Measurements from ENCODE around the gene RASSF6. TPM values are rescaled to one million over a fixed set of nuclear protein-coding genes. Genes with fewer than 3 reads are reported as not detected.
"Not testable (repeated sequence)": the region's sequence is repeated elsewhere in the genome, so short reads cannot be mapped to it uniquely, and the experiment has no call there.

Gene RASSF6
- total RNA-seq, 1 experiment from 2014 or later: 2.4 TPM

GRCh38 chr4:73668782-73669201, 48.6 kb upstream of the RASSF6 start:
- TF ChIP-seq, protein P1, sequence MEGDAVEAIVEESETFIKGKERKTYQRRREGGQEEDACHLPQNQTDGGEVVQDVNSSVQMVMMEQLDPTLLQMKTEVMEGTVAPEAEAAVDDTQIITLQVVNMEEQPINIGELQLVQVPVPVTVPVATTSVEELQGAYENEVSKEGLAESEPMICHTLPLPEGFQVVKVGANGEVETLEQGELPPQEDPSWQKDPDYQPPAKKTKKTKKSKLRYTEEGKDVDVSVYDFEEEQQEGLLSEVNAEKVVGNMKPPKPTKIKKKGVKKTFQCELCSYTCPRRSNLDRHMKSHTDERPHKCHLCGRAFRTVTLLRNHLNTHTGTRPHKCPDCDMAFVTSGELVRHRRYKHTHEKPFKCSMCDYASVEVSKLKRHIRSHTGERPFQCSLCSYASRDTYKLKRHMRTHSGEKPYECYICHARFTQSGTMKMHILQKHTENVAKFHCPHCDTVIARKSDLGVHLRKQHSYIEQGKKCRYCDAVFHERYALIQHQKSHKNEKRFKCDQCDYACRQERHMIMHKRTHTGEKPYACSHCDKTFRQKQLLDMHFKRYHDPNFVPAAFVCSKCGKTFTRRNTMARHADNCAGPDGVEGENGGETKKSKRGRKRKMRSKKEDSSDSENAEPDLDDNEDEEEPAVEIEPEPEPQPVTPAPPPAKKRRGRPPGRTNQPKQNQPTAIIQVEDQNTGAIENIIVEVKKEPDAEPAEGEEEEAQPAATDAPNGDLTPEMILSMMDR (IDR thresholded peaks at IDR 0.05; ENCODE audit: insufficient read depth in 1 of 2, low read depth in 1 of 2, low read length in 1 of 2, severe bottlenecking in 1 of 2, unreplicated experiment in 1 of 2): no peak
- no TSS peak for BruUV-seq (replicated peaks)
- DNase-seq: no peak
- H3K4me3 ChIP-seq (ENCODE audit: low read depth, low read length): no peak overlapping the region
- ChIA-PET POLR2A (no interaction called here), CTCF (interaction anchor here (0.6 to 1.4 kb wide), 3 partner anchors 14 to 472 kb away, joined by 3 to 4 read pairs (median 3); no protein-coding TSS in a partner anchor)
- H3K27ac Mint-ChIP-seq (ENCODE audit: unreplicated experiment): no peak overlapping the region
- no peaks in the 10 kb centered on the region for H3K27me3 Mint-ChIP-seq (ENCODE audit: insufficient read depth, unreplicated experiment)
- peaks cover 11% of the 10 kb centered on the region for H3K4me1 Mint-ChIP-seq (ENCODE audit: low read depth, unreplicated experiment)
- H3K4me3 Mint-ChIP-seq (ENCODE audit: unreplicated experiment): no peak overlapping the region
- no peaks in the 10 kb centered on the region for H3K36me3 ChIP-seq (ENCODE audit: control insufficient read depth, insufficient read depth, low read length)
- intact Hi-C loops (cut with micrococcal nuclease; ENCODE audit: unreplicated experiment): loop anchor here (5.0 kb wide), 1 partner anchor 326 kb away; no protein-coding TSS in a partner anchor
- H3K36me3 Mint-ChIP-seq (ENCODE audit: insufficient read depth, unreplicated experiment): no peaks in the 10 kb centered on the region
- no peaks in the 10 kb centered on the region for H3K9me3 Mint-ChIP-seq (ENCODE audit: unreplicated experiment)
- H3K27me3 ChIP-seq (replicated peaks; ENCODE audit: control insufficient read depth, insufficient read depth, low read length): no peaks in the 10 kb centered on the region
- no peaks in the 10 kb centered on the region for H3K9me3 ChIP-seq
- H3K4me1 ChIP-seq: no peaks in the 10 kb centered on the region

DNA sequence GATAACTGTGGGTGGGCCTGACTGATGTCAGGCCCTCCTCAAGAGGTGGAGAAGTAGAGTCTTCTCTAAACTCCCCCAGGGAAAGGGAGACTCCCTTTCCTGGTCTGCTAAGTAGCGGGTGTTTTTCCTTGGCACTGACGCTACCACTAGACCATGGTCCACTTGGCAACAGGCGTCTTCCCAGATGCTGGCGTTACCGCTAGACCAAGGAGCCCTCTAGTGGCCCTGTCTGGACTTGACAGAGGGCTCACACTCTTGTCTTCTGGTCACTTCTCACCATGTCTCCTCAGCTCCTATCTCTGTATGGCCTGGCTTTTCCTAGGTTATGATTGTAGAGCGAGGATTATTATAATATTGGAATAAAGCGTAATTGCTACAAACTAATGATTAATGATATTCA, 45.7 kb upstream of the RASSF6 start:
- H3K9me3 Mint-ChIP-seq (ENCODE audit: unreplicated experiment); H3K4me1 ChIP-seq; BruUV-seq (replicated peaks); H3K36me3 ChIP-seq (ENCODE audit: control insufficient read depth, insufficient read depth, low read length); H3K4me3 ChIP-seq (ENCODE audit: low read depth, low read length); H3K9me3 ChIP-seq; H3K27me3 ChIP-seq (replicated peaks; ENCODE audit: control insufficient read depth, insufficient read depth, low read length); POLR2A ChIA-PET; H3K36me3 Mint-ChIP-seq (ENCODE audit: insufficient read depth, unreplicated experiment); CTCF ChIA-PET; H3K27ac Mint-ChIP-seq (ENCODE audit: unreplicated experiment); H3K4me3 Mint-ChIP-seq (ENCODE audit: unreplicated experiment); H3K27me3 Mint-ChIP-seq (ENCODE audit: insufficient read depth, unreplicated experiment): not testable (repeated sequence)
- H3K4me1 Mint-ChIP-seq (ENCODE audit: low read depth, unreplicated experiment): peaks cover 11% of the 10 kb centered on the region
- DNase-seq: peak in 1 of 2 experiments; percentile 38
- intact Hi-C loops (cut with micrococcal nuclease; ENCODE audit: unreplicated experiment): loop anchor here (5.0 kb wide), 1 partner anchor 324 kb away; no protein-coding TSS in a partner anchor
- TF ChIP-seq, protein P1 (IDR thresholded peaks at IDR 0.05; ENCODE audit: insufficient read depth in 1 of 2, low read depth in 1 of 2, low read length in 1 of 2, severe bottlenecking in 1 of 2, unreplicated experiment in 1 of 2): peak in 1 of 2 experiments; percentile 39

- Mint-ChIP-seq H3K36me3 (ENCODE audit: insufficient read depth, unreplicated experiment) (no peaks in the 10 kb centered on the region), H3K4me3 (ENCODE audit: unreplicated experiment) (no peak overlapping the region), H3K4me1 (ENCODE audit: low read depth, unreplicated experiment) (peaks cover 7% of the 10 kb centered on the region), H3K27me3 (ENCODE audit: insufficient read depth, unreplicated experiment) (no peaks in the 10 kb centered on the region), H3K27ac (ENCODE audit: unreplicated experiment) (no peak overlapping the region), H3K9me3 (ENCODE audit: unreplicated experiment) (no peaks in the 10 kb centered on the region)
- H3K4me1 ChIP-seq: no peaks in the 10 kb centered on the region
- ChIA-PET POLR2A (no interaction called here), CTCF (no interaction called here)
- no peak overlapping the region for H3K4me3 ChIP-seq (ENCODE audit: low read depth, low read length)
- BruUV-seq (replicated peaks): no TSS peak
- TF ChIP-seq, protein P1 (IDR thresholded peaks at IDR 0.05; ENCODE audit: insufficient read depth in 1 of 2, low read depth in 1 of 2, low read length in 1 of 2, severe bottlenecking in 1 of 2, unreplicated experiment in 1 of 2): no peak
- H3K9me3 ChIP-seq: no peaks in the 10 kb centered on the region
- no peaks in the 10 kb centered on the region for H3K27me3 ChIP-seq (replicated peaks; ENCODE audit: control insufficient read depth, insufficient read depth, low read length)
- intact Hi-C loops (cut with micrococcal nuclease; ENCODE audit: unreplicated experiment): loop anchor here (5.0 kb wide), 2 partner anchors 258 to 373 kb away; partner anchors contain the start of gene CXCL3
- no peaks in the 10 kb centered on the region for H3K36me3 ChIP-seq (ENCODE audit: control insufficient read depth, insufficient read depth, low read length)
- DNase-seq: no peak
These were observed 44.2 kb upstream of the RASSF6 start for GRCh38 chr4:73664470-73664869.
